ENCODE data around the gene NANOS2.

DNA sequence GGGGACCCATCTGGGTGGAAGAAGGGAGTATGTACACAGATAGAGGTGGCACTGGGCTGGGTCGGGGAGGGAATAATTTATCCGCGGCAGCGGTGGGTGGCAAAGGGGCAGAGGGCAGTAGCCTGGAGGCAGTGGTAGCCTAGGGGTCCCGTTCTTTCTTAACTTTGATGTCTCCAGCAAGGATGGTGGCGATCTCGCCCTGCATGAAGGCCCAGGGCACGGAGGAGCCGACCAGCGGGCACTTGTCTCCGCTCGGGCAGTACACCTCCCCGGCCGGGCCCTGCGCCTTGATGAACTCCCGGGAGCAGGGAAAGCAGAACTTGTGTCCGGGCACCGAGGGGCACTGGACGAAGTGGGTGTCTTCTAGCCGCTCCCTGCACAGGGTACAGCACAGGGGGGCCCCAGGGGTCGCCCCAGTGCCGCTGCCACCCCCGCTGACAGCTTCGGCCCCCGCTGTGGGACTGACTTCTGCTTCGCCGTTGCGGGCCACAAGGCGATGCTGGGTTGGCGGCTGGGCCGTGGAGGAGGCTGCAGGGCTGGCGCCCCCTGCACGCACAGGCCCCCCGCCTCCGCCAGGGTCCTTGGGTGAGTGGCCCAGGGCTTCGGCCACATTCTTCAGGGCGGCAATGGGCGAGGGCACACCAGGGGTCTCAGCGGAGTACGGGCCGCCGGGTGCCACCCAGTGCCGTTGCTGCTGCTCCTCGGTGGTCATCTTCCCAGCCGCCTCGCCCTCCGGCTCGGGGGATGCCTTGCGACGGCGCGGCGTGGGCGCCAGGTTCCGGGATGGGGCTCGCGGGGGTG lies 30.5 kb downstream of the NANOS2 start:
- TF ChIP-seq EZH2 (IDR thresholded peaks at IDR 0.05; ENCODE audit: insufficient read depth, poor library complexity, severe bottlenecking) (no peak), EZH2phosphoT487 (IDR thresholded peaks at IDR 0.05; ENCODE audit: insufficient read depth, low read depth) (no peak)
